NCI-H1092 (cell line): ENCODE results near the gene JCAD.
A peak's percentile ranks its signal among the peaks of the same experiment; 100 is the strongest.

ENCODE experiments used
- DNase-seq: peaks from one replicate; lab custom pipeline; 2025; lab: John Stamatoyannopoulos, UW

The JCAD gene

DNA sequence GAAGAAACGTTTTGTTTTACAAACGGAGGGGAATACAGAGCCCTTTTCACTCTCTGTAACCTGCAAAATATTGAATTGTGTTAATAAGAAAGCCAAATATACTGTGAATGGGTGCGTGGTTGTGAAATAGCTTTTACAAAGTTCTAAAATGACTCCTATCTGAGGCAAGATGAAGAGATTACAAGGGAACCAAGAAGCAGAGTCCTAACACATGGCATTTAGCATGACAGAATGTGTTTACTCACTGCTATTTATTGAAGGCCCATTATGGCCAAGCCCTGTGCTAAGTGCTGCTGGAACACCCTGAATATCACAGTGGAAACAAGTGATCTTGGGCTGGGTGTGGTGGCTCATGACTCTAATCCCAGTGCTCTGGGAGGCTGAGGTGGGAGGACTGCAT, 12.9 kb downstream of the JCAD start:
- no peak for DNase-seq

DNA sequence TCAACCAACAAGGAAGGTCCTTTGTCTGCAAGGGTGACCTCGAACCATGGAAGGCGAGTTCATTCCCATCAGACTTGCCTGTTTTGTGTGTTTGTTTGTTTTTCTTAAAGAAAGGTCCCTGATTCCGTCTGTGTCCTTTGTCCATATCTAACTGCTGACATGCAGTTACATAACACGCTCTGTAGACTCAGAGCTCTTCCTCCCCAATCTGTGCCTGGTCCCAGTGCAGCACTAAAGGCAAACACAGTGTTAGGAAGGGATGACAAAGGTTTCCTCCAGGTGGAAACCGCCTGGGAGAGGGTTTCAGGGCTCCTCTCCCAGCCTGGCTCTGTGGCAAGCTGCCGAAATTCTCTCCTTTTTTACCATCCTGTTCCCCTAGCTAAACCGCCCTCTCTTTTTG, 13.4 kb downstream of the JCAD start:
- DNase-seq, result peak; percentile 9

- no peak for DNase-seq
Observed at GRCh38 chr10:30043476-30044270, 15.7 kb downstream of the JCAD start.

DNA sequence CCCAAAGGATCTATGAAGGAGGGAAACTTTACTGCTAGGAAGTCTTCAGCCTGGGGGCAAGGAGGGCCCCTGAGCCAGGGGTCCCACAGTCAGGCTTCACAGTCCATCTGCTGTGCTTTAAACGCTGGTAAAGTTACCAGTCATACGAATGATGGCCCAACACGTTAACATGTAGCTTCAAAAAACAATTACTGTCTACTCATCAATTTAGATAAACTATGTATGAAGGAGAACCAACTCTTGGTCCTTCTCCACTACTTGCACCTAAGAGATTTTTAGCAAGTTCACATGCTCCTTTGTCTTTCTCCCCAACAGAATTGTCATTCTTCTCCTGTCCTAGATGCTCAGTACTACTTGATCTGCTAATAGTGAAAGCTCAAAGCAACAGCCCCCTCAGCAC, 16.6 kb downstream of the JCAD start:
- no peak for DNase-seq

- no peak for DNase-seq
Observed at GRCh38 chr10:30041196-30042105, 17.9 kb downstream of the JCAD start.

DNA sequence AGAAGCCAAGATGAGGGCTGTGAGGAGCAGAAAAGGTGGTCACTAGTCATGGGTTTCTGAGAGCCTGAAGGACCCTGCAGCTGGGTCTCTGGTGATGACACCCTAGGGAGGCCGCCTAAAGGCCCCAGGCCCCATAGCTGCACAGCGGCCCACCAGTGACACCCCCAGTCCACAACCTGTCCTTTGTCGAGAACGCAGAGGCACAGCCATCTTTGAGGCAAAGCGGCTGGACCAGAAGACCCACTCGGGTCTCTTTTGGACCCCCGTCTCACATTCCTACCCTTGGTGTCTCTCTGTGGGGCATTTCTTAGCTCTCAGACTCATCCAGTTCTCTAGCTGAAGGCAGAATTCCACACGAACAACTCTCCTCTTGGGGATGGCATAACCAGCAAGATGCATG, 18.8 kb downstream of the JCAD start:
- DNase-seq, result no peak

DNA sequence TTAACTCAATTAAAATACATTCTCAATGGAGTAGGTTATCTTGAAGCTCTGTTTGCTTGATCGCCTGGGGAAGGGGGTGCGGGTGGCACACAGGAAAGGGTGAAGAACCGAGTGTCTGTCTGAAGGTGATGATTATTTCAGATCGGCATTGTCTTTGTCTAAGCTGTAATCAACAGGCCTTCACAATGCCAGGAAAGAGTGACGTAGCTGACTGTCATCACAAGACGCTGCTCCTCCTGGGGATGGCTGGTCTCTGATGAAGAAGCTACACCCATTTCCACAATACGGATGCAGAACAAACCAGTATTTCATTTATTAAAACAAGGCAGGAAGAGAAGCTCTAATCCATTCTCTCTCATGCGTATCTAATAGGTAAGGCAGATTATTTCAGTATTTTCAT, 19.4 kb downstream of the JCAD start:
- no peak for DNase-seq

- DNase-seq, result no peak
Observed at GRCh38 chr10:30039567-30039966, 19.8 kb downstream of the JCAD start.

- DNase-seq, result no peak
Observed at GRCh38 chr10:30038781-30039536, 20.4 kb downstream of the JCAD start.

- DNase-seq, result no peak
Observed at GRCh38 chr10:30037620-30038336, 21.6 kb downstream of the JCAD start.

DNA sequence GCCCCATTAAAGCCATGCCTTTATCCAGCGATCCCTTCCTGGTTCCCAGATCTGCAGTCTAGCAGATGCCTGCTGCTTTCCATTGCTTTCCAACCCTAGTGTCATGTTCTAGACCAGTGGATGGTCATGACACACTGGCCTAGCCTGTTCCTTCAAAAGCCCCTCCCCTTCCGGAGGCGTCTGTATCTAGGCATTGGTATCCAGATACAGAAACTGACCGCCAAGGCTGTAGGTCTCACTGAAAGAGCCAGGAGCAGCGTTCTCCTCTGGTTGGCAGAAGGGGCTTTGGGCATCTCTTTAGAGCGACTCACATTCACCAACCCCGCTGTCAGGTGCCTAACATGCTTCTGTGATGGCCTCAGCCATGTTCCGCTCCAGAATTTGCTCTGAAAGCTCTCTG, 22.6 kb downstream of the JCAD start:
- DNase-seq, result no peak

- no peak for DNase-seq
Observed at GRCh38 chr10:30036341-30036740, 23.0 kb downstream of the JCAD start.

DNA sequence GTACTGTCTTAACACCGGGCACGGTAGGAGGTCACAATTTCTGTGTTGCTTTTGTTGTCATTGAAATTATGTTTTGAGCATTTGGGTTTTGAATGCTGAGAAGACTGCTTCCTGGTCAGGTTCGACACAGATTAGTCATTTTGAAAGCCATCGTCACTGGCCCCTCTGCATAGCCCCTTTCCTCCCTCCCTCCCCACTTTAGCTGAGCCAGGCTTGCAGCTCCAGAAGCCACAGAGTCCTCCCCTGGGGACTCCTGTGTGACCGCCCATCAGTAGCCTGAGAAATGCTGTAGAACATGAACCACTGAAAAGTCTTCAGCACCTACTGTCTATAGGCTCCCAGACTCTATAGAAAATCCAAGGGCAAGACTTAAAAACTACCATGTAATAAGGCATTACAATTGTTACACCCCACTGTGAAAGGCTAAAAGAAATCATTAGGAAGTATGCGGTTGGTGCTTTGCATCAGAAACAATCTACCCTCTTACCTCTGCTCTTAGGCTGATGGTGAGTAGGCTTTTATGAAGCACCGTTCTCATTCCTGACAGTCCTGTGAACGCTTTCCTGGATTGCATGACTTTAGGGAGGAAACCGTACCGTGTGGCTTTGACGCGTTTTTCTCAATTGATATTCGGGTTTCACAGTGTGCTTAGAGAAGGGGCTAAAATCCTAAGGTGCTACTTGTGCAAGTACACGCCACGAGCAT, 24.8 kb downstream of the JCAD start:
- no peak for DNase-seq

- DNase-seq, result no peak
Observed at GRCh38 chr10:30032125-30032524, 27.3 kb downstream of the JCAD start.

GRCh38 chr10:30029872-30030256, 29.5 kb downstream of the JCAD start:
- DNase-seq, result no peak

GRCh38 chr10:30029164-30029871, 30.1 kb downstream of the JCAD start:
- no peak for DNase-seq

- DNase-seq, result no peak
Observed at GRCh38 chr10:30028738-30029030, 30.7 kb downstream of the JCAD start.

- no peak for DNase-seq
Observed at GRCh38 chr10:30028006-30028737, 31.2 kb downstream of the JCAD start.

- no peak for DNase-seq
Observed at GRCh38 chr10:30027057-30028005, 32.1 kb downstream of the JCAD start.
